Placental pericyte (primary cell): ENCODE results near the gene CUEDC1. TPM values are rescaled to one million over a fixed set of nuclear protein-coding genes. Genes with fewer than 3 reads are reported as not detected.

Experiments used
- small RNA-seq: library from RNA; depleted of rRNA; stranded (forward); fragments of <200 nt; gene quantifications from one replicate; pipeline ENCODE3, GENCODE V24; 2012; ENCODE audit warnings: low replicate concordance
- total RNA-seq: library from RNA; depleted of rRNA; stranded (reverse); fragments of >200 nt; gene quantifications from 2 replicates; pipeline ENCODE4 v1.2.3, GENCODE V29; 2012

CUEDC1 gene
- total RNA-seq = 12.5 and 23.6 TPM in 2 replicates

GRCh38 chr17:57955183-57955931 lies at the start of gene CUEDC1:
Gene CUEDC1 (minus strand): TSS chr17:57955412. CDS start chr17:57885564, 69,848 bp downstream.

DNA sequence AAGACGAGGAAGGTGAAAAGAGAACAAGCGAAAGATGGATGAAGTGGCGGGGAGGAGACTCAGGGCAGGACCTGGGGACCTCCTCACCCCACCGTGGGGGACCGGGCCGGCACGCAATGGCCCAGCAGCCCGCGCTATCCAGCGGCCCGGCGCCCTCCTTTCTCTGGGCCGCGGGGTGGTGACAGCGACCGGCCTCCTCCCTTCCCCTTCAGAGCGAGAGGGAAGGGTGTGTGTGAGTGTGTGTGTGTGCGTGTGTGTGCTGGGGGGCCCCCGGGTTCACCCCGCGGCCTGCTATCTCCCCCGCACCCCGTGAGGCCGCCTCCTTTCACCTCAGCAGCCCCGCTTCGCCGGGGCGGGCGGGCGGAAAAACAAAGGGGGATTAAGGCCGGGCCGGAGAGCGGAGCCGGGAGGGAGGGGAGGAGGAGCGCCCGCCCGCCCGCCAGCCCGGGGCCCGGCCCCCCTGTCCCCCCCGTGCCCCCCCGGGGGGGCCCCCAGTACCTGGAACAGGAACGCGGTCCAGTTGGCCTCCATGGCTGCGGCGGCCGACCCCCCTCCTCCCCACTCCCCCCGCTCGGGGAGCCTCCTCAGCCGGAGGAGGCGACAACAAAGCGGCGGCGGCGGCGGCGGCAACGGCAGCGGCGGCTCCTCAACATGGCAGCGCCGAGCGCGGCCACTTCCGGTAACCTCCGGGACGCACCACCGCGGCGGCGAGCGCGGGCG lies 32.5 kb upstream of the CUEDC1 start, which contains the start of gene VEZF1:
VEZF1 (minus strand) TSS at position 674 of the 720 bp plus-strand sequence; CDS start at position 531, 143 bp downstream.

DNA sequence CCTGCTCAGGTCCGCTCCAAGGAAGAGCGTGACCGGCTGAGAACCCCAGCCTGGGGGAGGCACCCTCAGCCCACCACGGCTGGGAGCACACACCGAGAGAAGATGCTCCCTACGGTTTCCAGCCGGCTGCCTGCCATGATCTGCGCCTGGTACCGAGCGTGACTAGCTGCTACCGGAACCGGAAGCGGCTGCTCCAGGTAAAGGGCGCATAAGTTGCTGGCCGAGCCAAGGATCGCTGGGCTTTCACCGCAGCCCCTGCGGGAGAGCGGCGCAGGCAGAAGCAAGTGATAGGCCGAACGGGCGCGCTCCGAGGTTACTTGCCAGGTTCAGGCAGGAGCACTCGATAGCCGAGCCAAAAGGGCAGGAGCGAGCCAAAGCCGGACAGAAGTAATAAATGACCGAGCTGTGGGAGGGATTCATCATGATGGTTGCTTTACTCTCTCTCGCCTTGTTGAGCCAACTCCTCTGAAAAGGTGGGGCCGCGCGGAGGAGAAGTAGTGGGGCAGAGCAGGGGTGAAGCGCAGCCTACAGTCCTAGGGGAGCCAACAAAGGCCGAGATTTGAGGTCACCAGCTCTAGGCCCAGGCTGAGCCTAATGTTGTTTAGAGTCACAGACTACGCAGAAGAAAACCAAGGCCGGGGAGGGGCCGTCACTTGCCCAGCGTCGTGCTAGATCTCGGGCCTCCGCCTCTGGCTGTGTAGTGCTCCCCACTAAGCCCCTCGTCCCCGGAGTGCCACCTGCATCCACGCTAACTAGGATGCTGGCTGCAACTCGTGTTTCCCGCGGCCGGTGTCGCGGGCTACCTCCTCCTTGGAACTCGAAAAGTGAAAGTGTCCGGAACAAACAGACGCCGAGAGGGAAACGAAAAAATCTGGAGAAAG lies 105.1 kb downstream of the CUEDC1 start, which contains the start of gene MRPS23:
MRPS23 (minus strand) TSS at position 171 of the 881 bp plus-strand sequence; CDS start at position 137, 34 bp downstream.

Small RNA genes within 50 kb of the gene (small RNA-seq; reads per million reads assigned to genes)
- not detected for gene AC015813.4

Other genes starting within 250 kb of the CUEDC1 start
- not detected in 2 replicates for gene CCDC182, start 210.1 kb downstream of the CUEDC1 start, total RNA-seq
- 21.4 and 34.9 TPM in 2 replicates for gene MRPS23, start 105.4 kb downstream of the CUEDC1 start, total RNA-seq
- gene VEZF1, start 32.8 kb upstream of the CUEDC1 start, total RNA-seq = 36.5 and 58.4 TPM in 2 replicates
- 328 and 537 TPM in 2 replicates for gene SRSF1, start 51.8 kb upstream of the CUEDC1 start, total RNA-seq
- 10.1 and 11.9 TPM in 2 replicates for gene DYNLL2, start 128.0 kb upstream of the CUEDC1 start, total RNA-seq
- gene OR4D1, start 193.0 kb upstream of the CUEDC1 start, total RNA-seq = not detected in 2 replicates
- gene OR4D2, start 211.6 kb upstream of the CUEDC1 start, total RNA-seq = not detected in 2 replicates
- gene EPX, start 237.3 kb upstream of the CUEDC1 start, total RNA-seq = not detected in 2 replicates